ENCODE data around the gene CAPZA2.
"Not testable (repeated sequence)": the region's sequence is repeated elsewhere in the genome, so short reads cannot be mapped to it uniquely, and the experiment has no call there.

Gene CAPZA2

DNA sequence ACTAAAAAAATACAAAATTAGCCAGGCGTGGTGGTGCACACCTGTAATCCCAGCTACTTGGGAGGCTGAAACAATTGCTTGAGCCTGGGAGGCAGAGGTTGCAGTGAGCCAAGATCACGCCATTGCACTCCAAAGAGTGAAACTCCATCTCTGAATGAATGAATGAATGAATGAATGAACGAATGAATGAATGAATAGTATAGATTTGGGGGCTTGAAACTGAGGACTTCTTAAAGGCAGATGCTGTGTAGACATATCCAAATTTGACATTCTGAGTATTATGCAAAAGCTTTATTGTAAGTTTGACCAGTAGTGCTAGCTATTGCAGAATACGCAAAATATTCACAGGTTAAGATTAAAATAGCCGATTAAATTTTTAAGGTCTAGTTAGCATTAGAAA lies 60.2 kb downstream of the CAPZA2 start:
- no peak for DNase-seq

DNA sequence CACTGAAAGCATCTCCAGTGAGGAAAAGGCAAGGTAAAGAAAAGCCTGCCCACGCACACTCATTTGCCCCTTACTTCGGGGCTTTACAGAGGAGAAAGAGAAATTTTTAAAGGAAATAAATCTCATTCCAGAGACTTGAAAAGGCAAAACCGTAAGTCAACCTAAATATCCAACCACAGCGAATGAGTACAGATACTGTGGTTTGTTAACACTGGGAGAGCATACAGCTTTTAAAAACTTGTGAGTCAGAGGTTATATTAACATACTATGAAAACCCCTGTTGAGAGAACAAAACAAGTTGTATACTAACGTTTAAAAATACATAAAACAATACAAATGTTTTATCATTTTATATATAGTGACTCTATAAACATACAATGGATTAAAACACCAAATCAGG lies 62.4 kb downstream of the CAPZA2 start:
- DNase-seq, result no peak

DNA sequence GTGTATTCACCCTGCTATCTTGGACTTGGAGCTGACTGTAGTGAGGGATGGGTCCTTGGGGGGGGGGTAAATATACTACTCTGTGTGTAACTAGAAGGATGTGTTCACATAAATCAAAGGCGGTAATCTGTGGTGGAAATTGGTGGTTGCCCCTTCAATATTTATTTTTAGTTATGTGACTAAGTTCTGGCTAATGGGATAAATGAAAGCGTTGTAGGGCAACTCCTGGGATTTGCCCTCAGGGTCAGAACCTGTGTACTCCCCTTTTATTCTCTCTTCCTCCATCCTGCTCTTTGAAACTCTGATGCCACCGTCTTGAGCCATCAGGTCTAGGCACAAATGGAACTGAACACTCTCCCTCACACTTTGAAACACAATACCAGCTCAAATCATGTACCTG lies 66.6 kb downstream of the CAPZA2 start:
- DNase-seq, result no peak

DNA sequence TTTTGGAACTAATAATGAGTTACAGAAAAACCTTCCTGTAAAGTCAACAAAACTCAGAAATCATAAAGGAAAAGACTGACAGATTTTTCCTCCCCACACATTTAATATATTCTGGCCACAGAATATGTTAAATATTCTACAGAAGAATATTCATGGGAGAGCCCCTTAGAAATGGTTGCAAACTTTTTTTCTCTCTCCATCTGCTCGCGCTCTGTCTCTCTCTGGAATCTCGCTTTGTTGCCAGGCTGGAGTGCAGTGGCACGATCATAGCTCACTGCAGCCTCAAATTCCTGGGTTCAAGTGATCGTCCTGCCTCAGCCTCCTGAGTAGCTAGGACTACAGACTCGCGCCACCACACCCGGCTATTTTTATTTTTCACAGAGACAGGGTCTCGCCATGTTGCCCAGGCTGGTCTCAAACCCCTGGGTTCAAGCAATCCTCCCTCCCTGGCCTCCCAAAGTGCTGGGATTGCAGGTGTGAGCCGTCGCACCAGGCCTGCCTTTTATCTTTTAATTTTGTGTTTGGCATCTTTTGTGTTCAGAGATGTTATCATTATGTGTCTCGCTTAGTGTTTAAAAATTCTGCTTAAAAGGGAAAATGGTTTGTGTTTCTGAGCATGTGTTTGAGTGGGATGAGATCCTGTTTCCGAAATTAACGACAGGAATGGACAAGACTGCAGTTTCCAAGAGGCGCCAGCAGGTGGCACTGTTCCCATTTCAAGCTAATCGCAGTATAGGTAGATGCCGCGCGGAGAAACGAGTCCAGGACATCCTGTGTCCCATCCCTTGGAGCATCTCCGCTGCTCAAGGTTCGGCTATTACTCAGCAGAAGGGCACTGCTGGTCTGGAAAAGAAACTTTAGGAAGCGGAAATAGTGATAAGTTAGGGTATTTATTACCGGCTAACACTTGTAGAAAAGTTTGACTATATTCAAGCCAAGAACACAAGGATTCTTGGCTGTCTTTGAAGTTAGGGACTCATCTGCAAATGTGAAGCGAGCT lies 67.8 kb downstream of the CAPZA2 start:
- peak; percentile 66 for DNase-seq

DNA sequence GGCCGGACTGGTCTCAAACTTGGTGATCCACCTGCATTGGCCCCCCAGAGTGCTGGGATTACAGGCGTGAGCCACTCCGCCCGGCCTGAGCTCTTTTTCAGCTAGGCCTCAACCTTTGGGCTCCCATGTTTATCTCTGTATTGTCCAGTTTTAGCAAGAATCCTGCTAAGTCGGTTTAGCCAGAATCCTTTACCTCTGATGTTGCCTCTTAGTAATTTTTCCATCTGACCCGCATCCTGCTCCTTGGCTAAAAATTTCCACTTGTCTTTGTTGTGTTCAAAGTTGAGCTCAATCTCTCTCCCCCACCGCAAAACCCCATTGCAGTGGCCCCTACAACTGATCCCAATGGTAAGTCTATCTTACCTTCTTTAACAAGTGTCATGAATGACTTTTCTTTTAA lies 70.2 kb downstream of the CAPZA2 start:
- no peak for DNase-seq

DNA sequence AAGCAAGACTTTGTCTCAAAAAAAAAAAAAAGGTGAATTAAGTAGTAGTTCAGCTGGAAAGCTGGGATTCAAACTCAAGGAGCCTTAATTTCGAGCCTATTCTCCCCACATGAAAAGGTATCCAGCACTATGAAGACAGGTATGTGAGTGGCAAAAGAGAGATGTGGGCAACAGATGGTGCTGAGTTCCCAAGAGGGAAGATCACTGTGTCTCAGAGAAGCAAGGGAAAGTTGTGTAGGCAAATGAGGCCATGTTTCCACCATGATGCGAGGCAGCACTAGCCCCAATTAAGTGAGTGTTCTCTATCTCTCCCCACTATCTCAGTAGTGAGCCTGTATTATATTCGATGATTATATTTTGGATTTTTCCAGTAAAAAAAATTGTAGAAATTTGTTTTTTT lies 71.1 kb downstream of the CAPZA2 start:
- no peak for DNase-seq

DNA sequence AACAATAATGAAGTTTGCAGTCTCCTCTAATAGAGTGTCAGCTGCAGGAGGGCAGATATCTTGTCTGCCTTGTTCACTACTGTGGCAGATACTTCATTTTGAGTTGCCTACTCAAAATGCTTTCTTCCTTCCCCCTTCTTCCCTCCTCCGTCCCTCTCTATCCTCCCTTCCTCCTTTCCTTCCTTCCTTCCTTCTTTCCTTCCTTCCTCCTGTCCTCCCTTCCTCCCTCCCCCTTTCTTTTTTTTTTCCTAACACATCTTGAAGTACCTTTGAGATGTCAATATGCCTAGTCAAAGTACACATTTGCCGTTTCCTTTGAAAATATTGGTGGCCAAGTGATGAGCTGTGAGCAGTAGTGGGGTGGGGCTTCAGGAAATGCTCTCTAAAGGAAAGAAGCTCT lies 72.2 kb downstream of the CAPZA2 start:
- DNase-seq, result no peak

DNA sequence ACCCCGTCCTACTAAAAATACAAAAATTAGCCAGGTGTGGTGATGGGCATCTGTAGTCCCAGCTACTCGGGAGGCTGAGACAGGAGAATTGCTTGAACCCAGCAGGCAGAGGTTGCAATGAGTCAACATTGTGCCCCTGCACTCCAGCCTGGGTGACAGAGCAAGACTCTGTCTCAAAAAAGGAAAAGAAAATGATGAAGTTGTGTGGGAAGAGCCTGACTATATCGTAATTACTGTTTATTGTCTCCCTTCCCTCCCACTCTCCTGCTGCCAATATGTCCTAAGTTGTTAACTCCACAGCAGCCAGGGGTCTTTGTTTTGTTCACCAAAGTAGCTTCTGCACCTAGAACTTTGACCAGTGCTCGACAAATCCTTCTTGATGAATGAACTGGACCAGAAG lies 74.5 kb downstream of the CAPZA2 start:
- not testable (repeated sequence) for DNase-seq

DNA sequence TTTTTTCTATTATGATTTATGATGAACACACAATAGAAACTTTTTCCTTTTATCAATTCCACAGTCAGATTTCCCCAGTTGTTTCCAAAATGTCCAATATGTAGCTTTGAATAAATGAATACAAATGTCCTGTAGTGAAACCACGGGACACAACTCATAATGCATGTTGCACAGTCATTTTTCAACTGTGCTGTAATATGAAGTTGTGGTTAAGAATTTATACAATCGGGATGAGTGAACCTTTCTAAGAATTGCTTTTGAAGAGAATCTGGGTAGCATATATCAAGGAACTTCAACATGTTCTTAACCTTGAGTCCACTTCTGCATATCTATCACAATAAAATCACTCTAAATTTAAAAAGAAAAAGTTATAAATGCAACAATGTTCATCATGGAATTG lies 76.3 kb downstream of the CAPZA2 start:
- DNase-seq, result no peak

DNA sequence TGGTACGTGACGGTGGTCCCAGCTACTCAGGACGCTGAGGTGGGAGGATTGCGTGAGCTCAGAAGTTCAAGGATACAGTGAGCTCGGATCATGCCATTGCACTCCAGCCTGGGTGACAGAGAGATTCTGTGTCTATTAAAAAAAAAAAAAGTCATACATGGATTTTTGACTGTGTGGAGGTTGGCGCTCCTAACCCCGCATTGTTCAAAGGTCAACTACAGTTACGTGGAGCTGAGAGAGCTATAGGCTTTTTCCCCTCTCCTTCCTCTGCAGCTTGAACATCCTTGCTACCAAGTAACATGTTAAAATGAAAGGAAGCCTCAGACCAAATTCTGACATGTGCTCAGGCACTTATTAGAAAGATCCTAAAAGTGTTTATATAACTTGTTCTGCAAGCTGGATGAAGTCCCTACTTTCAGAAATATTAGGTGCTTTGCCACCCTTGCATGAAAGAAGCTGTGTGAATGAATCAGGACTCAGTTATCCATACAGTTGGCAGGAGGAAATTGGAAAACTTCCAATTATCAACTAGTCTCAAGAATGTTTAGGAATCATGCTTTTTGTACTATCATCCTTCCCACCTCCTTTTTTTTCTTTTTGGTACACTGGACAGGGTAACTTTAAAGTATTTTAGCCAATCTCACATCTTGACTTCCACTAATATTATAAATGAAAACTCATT lies 78.4 kb downstream of the CAPZA2 start:
- no peak for DNase-seq

DNA sequence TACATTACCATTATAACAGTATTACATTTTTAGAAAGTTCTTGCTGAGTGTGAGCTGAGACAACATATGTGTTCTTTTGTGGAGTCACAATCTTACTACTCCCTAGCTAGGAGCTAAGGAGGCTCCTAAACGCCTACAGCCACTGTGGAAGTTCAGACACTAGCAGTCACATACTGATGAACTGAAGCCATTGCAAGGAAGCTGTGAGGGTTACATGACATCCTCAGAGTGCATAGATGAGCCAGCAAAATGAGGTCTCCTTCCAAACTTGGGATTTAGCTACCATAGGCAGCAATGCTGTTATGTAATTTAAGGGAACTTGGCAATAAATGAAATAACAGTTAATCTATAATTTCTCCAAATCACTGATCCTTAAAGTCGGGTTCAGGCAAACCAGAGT lies 80.1 kb downstream of the CAPZA2 start:
- DNase-seq, result no peak

DNA sequence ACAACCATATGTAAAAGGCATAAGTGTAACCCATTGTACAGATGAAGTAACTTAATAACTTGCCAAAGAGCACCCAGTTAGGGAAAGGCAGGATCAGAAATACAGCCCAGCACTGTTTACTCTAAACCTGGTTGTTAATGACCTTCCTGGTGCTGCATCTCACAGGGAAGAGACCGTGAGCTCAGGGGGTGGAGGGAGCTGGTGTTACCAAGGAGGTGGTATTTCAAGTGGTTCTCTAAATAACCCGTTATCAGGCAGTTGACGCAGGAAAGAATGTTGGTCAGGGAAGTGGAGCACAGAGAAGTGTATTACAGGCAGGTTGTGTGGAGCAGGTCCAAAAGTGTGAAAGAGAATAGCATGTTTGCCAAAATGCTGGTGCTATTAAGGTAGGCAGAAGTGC lies 86.5 kb downstream of the CAPZA2 start:
- DNase-seq, result no peak

DNA sequence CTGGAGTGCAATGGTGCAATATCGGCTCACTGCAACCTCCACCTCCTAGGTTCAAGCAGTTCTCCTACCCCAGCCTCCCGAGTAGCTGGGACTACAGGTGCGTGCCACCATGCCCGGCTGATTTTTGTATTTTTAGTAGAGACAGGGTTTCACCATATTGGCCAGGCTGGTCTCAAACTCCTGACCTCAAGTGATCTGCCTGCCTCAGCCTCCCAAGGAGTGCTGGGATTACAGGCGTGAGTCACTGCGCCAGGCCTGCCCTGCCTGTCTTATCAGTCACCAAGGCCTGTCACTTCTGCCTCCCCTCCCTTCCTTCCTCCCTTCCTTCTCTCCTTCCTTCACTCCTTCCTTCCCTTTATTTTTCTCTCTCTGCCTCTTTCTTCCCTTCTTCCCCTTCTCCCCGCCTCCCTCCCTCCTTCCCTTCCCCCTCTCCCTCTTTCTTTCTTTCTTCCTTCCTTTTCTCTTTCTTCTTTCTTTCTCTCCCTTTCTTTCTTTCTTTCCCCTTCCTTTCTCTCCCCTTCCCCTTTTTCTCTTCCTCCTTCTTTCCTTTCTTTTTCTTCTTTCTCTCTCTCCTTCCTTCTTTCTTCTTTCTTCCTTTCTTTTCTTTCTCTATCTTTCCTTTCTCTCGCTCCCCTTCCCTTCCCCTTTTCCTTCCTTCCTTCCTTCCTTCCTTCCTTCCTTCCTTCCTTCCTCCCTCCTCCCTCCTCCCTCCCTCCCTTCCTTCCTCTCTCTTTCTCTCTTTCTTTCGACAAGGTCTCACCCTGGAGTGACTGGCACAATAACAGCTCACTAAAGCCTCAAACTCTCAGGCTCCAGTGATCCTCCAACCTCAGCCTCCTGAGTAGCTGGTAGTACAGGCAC lies 87.8 kb downstream of the CAPZA2 start:
- DNase-seq, result no peak

DNA sequence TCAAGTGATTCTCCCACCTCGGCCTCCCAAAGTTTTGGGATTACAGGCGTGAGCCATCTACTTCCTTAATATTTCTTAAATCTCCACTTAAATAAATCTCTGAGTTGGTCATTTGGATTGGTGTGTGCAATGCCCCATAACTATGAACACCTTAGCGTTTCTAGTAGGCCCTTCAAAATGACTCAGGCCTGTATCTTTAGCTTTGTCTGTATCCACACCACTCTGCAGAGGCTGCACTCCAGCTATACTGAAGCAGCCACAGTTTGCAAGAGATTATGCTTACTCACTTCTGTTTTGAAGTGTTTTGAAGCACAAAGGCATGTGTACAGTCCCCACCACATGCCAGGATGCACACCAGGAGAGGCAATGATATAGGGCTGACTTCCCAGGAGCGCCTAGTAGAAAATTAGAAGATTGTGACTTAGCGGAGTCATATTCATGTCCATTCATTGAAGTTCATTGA lies 88.5 kb downstream of the CAPZA2 start:
- DNase-seq, result no peak

DNA sequence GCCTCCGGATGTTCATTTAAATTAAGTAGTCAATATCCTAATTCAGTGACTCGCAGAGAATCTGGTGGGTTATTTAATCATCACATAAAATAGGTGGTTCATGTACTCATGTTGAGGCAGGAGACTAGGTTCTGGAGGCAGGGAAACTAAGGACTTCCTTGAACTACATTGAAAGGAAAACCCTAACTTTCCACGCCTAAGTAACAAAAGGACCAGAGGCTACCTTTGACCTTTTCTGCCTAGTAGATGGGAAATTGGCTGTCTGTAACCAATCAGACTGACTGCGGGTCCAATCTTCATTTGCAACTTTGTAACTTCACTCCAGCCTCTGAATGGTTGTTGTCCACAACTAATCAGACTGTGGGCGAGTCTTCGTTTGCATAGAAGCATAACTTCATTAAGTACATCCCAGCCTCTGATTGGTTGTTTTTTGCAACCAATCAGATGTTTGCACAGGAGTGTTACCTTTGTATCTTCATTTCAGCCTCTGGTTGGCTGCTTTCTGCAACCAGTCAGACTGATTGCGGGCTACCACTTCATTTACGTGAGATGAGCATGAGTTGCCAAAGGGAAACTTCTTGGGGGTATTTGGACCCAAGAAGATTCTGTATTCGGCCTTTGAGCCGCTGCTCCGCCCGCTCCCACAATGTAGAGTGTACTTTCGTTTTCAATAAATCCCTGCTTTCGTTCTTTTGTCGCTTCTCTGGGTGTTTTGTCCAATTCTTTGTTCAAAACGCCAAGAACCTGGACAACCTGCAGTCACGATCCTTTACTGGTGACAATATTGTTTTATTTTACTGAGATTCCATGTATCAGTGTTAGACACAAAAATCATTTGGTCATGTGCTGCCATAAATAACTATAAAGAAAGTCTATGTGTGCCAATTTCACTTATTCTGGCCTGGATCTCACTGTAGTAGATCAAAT lies 89.2 kb downstream of the CAPZA2 start:
- DNase-seq, result no peak

DNA sequence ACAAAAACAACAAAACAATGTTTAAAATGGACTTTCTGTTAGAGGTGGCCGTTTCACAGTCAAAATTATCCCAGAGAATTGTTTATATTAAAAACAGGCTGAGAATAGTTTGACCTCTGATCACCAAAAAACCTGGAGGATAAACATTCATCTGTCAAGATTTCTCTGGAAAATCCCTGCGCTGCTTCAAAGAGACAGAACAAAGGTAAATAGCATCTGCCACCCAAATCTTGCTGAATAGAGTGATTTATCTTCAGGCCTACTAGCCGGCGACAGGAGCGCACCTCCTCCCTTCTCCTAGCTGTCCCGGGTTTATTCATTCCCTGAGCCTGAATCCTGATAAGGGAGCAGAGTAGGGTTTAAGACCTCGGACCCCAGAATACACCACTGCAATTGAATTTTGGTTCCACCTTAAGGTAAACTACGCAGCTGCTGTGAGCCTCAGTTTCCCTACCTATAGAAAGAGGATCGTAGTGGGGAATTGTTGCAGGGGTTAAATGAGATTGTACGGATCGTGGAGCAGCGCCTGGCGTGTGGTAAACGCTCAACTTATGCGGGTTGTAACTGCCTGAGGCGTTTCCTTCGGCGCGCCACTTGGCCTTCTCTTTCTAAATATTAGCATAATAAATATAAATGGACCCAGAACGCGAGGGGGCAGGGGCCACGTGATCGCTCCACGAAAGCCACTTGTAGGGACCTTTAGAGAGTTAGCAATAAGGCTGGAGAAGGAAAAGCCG lies 90.4 kb downstream of the CAPZA2 start:
- peak; percentile 61 for DNase-seq

DNA sequence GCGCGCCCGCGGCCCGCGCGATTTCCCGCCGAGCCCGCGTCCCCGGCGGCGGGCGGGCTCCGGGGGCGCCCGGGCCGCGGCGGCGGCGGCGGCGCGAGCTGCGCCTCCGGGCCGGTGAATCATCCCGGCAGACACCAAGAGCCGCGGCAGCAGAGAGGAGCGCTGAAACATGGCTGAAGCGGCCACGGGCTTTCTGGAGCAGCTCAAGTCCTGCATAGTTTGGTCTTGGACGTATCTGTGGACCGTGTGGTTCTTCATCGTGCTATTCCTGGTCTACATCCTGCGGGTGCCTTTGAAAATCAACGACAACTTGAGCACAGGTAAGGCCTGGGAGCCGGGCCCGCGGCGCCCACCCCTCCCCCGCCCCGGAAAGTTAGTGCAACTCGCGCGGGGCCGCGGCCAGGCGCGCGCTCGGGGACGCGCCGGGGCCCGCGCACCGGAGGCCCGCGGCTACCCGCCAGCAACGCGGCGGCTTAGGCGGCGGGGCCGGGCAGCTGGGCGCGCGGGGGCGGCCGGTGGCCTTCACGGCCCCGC lies 91.1 kb downstream of the CAPZA2 start, which contains the start of gene ST7:
TSS of gene ST7 (plus strand) at position 130 of the 534 bp plus-strand sequence. CDS start at position 170, 40 bp downstream.
- peak; percentile 42 for DNase-seq

DNA sequence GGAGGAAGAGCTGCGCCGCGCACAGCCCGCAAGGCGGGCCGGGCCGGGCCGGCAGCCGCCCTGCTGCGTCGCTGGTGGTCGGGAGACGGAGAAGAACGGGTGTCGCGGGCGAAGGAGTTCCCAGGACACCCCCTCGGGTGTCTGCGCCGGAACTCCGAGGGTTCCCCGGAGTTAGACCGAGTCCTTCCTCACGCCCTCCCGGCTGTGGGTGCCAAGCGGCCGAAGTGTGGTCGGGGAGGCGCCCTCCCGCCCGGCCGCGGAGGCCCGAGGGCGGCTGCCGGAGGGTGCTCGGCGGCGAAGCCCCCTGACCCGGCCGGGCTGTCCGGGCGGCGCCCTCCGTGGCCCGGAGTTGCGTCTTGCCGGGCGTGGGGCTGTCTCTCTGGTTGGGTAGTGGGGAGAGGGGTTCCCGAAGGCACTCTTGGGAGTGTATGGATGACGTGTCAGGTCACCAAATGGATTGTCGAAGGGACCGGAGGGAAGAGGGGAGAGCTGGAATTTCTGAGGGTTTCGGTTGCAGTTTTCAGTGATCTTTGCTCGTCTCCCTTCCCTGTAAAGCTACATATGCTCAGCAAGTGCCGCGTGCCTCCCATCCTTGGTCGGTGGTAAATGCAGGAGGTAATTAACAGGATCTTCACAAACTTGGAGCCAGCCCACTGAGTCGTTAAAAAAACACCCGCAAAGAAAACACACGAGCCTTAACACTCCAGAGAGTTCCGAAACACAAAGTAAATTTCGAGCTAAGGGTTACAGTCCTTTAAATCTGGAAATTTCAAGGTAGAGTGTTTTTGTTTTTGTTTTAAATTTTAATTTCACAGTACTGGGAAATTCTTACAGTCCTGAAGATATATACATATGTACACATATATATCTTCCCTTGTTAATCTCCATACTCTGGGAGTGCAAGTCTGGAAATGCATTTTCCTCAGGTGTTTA lies 91.8 kb downstream of the CAPZA2 start:
- peak; percentile 51 for DNase-seq

DNA sequence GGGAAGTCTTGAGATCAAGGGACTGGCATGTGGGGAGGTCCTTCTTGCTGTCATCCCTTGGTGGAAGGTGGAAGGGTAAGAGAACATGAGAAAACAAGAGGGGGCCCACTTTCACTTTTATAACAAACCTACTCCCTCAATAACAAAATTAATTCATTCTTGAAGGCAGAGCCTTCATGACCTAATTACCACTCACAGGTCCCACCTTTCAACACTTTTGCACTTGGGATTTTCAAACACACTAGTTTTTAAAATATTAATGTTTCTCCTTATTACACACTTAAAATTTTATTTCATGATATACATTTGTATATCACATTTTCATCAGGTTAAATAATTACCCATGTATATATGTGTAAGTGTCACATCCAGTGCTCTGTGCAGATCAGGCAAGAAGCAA lies 93.0 kb downstream of the CAPZA2 start:
- no peak for DNase-seq

Measured in NCI-H1694 treated with DMSO at 0.1 percent for 48 hours (cell line).